ENCODE measurements around the gene HAUS7. TPM values are rescaled to one million over a fixed set of nuclear protein-coding genes. Genes with fewer than 3 reads are reported as not detected.

Gene HAUS7
- polyA plus RNA-seq, 6 donors from 2014 or later = 16.0 to 30.6 (median 19.3) TPM

DNA sequence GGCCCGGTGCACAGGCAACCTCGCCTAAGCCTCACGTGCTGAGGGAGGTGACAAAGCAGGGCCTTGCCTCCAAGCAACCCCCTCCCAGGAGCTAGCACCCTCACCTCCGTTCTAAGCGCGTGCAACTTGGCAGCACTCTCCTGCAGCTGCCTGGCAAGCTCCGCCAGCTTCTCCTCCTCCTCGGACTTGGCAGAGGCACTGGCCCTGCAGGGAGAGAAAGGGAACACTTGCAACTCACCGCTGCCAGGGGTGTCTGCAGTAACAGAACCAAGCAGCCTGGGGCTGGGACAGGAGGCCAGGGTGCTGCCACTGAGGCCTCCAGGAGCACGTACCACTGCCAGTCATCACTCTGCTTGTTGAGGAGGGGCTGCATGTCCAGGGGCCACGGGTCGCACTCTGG lies 14.2 kb downstream of the HAUS7 start:
- Mint-ChIP-seq H3K4me1 (no peaks in the 10 kb centered on the region), H3K27me3 (no peaks in the 10 kb centered on the region), H3K4me3 (no peak overlapping the region), H3K36me3 (peaks cover 0 to 4% of the 10 kb centered on the region in 2 donors), H3K9me3 (peaks cover 0 to 1% (median 0%) of the 10 kb centered on the region in 7 donors), H3K27ac (no peak overlapping the region)
- DNase-seq (no peak), ATAC-seq (ENCODE audit: low read depth in 2 of 2) (no peak)

DNA sequence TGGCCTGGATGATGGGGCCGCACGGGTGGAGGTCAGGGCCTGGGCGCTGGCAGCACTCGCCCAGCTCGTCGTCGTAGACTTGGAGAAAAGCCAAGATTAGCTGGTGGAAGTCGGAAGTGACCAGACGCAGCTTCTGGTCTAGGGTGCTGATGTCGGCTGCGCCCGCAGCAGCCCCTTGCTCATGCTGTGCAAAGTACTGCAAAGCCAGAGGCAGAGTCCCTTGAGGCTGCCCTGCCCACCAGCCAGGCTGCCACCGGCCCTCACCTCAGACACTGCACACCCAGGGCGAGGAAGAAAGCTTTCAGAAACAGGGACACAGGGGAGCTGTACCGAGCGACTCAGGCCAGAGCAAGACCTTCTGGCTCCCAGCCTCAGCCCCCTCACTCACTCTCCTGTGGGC lies 14.8 kb downstream of the HAUS7 start:
- Mint-ChIP-seq H3K27ac (no peak overlapping the region), H3K36me3 (peaks cover 0 to 8% of the 10 kb centered on the region in 2 donors), H3K27me3 (no peaks in the 10 kb centered on the region), H3K9me3 (peaks cover 0 to 1% (median 0%) of the 10 kb centered on the region in 7 donors), H3K4me3 (no peak overlapping the region), H3K4me1 (no peaks in the 10 kb centered on the region)
- DNase-seq = no peak
- ATAC-seq (ENCODE audit: low read depth in 2 of 2) = no peak

DNA sequence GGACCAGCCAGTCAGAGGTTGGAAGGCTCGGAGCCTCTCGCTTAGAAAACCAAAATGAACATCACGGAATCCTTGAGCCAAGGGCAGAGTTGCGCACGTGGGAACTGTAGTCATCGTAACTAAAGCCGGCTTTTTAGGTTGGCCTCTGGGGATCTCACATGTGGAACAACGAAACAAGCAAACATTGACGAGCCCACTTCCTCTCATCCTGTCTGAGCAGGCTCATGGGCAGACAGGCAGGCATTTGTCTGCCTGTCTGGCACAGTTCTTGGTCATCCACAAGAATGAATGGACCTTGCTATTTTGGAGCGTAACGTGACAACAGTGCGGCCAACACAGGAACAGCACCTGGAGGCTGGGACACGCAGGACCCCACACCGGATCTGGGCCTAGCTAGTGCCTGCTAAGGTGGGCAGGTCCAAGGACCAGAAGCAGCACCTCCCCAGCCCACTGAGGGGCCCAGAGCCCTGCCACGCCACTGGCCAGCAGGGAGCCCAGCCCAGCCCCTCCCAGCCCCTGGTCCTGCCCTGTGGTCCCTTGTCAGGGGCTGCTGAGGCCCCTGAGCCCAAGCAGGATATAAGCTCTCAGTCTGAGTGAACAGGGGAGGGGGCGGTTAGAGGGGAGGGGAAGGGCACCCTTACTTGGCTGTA lies 15.3 kb downstream of the HAUS7 start:
- Mint-ChIP-seq H3K9me3 (peaks cover 0 to 1% (median 0%) of the 10 kb centered on the region in 7 donors), H3K4me3 (no peak overlapping the region), H3K4me1 (no peaks in the 10 kb centered on the region), H3K36me3 (peaks cover 0 to 8% of the 10 kb centered on the region in 2 donors), H3K27me3 (no peaks in the 10 kb centered on the region), H3K27ac (no peak overlapping the region)
- DNase-seq = no peak
- no peak for ATAC-seq (ENCODE audit: low read depth in 2 of 2)

DNA sequence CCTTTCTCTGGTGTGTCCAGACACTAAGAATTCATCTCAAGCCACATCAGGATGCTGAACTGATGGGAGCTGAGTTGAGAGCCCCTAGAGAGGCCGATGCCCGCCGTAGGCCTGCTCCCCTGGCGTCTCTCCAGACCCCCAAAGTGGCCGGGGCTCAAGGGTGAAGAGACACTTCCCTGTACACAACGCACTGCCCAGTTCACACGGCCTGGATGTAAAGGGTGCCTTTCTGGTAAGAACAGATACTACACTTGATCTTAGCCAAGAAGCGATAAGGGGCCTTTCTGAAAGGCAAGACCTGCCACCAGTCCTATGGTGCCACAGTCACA lies 19.5 kb downstream of the HAUS7 start:
- Mint-ChIP-seq H3K36me3 (peaks cover 0 to 8% of the 10 kb centered on the region in 2 donors), H3K27me3 (no peaks in the 10 kb centered on the region), H3K4me1 (no peaks in the 10 kb centered on the region), H3K4me3 (no peak overlapping the region), H3K27ac (no peak overlapping the region), H3K9me3 (peaks cover 0 to 1% (median 0%) of the 10 kb centered on the region in 7 donors)
- DNase-seq (no peak), ATAC-seq (ENCODE audit: low read depth in 2 of 2) (no peak)

- DNase-seq (no peak), ATAC-seq (ENCODE audit: low read depth in 2 of 2) (no peak)
- Mint-ChIP-seq H3K36me3 (peaks cover 0 to 8% of the 10 kb centered on the region in 2 donors), H3K27me3 (no peaks in the 10 kb centered on the region), H3K4me1 (no peaks in the 10 kb centered on the region), H3K27ac (no peak overlapping the region), H3K9me3 (peaks cover 0 to 1% (median 0%) of the 10 kb centered on the region in 7 donors), H3K4me3 (peak overlapping the region in 1 of 8 donors; percentile 23)
These were observed 20.0 kb downstream of the HAUS7 start for GRCh38 chrX:153450114-153450948.

- peak overlapping the region in 1 of 6 donors; percentile 33 for H3K27ac Mint-ChIP-seq
- ATAC-seq (ENCODE audit: low read depth in 2 of 2) = no peak
- no peak for DNase-seq
These were observed 20.8 kb downstream of the HAUS7 start for GRCh38 chrX:153449368-153450113.

DNA sequence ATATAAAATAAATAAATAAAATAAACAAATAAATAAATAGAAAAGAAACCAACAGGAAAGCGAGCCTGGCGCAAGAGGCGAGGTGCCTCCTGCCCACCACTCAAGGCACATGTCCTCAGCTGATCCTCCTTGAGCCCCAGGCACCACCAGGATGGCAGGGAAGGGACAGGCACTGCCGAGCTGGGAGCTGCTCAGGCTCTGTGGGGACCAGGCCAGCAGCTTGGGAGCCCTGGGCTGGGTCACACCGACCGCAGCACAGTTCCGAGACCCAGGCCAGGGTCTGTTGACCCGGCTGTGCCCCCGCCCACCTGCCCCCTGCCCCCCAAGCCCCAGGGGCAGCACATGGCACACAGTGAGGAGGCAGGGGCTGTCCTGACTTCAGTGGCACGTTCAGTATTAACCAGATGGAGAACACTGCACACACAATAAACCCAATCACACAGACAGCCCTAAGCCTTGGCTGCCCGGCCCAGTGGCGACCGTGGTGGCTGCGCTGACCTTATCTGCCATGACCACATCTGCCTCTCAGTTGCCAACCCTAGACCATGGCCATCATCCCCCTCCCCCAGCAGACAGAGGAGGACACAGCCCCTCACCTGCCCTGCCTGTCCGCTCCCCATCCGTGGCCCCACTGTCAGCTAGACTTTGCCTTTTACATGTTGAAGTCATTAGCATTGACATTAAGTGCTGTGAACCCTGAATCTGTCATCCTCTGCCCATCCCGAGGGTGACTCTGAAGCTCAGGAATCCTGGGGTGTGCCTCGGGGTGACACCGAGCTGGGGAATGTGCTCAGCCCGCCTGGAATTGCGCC lies 21.6 kb downstream of the HAUS7 start:
- H3K36me3 Mint-ChIP-seq = peaks cover 0 to 8% of the 10 kb centered on the region in 2 donors
- DNase-seq (no peak), ATAC-seq (ENCODE audit: low read depth in 2 of 2) (no peak)
- no peaks in the 10 kb centered on the region for H3K27me3 Mint-ChIP-seq
- H3K27ac Mint-ChIP-seq = no peak overlapping the region
- no peaks in the 10 kb centered on the region for H3K4me1 Mint-ChIP-seq
- H3K9me3 Mint-ChIP-seq = peaks cover 0 to 1% (median 0%) of the 10 kb centered on the region in 7 donors
- no peak overlapping the region for H3K4me3 Mint-ChIP-seq

More at GRCh38 chrX:153449368-153450113, 20.8 kb downstream of the HAUS7 start:
- no peak overlapping the region for H3K4me3 Mint-ChIP-seq
- H3K27me3 Mint-ChIP-seq = no peaks in the 10 kb centered on the region
- H3K9me3 Mint-ChIP-seq = peaks cover 0 to 1% (median 0%) of the 10 kb centered on the region in 7 donors
- H3K36me3 Mint-ChIP-seq = peaks cover 0 to 8% of the 10 kb centered on the region in 2 donors
- H3K4me1 Mint-ChIP-seq = no peaks in the 10 kb centered on the region

- peaks cover 0 to 8% of the 10 kb centered on the region in 2 donors for H3K36me3 Mint-ChIP-seq
These were observed 22.8 kb downstream of the HAUS7 start for GRCh38 chrX:153447581-153447960.

GRCh38 chrX:153446950-153447580 lies 23.3 kb downstream of the HAUS7 start:
- Mint-ChIP-seq H3K27me3 (no peaks in the 10 kb centered on the region), H3K4me1 (no peaks in the 10 kb centered on the region)
- ATAC-seq (ENCODE audit: low read depth in 2 of 2) = no peak

More at GRCh38 chrX:153447581-153447960, 22.8 kb downstream of the HAUS7 start:
- H3K4me1 Mint-ChIP-seq = no peaks in the 10 kb centered on the region
- no peak overlapping the region for H3K4me3 Mint-ChIP-seq
- no peak for DNase-seq
- no peaks in the 10 kb centered on the region for H3K27me3 Mint-ChIP-seq
- no peak for ATAC-seq (ENCODE audit: low read depth in 2 of 2)
- H3K9me3 Mint-ChIP-seq = peaks cover 0 to 1% (median 0%) of the 10 kb centered on the region in 7 donors
- no peak overlapping the region for H3K27ac Mint-ChIP-seq

GRCh38 chrX:153446636-153446936 lies 23.8 kb downstream of the HAUS7 start:
- H3K27me3 Mint-ChIP-seq = no peaks in the 10 kb centered on the region

More at GRCh38 chrX:153446950-153447580, 23.3 kb downstream of the HAUS7 start:
- DNase-seq = no peak
- Mint-ChIP-seq H3K4me3 (no peak overlapping the region), H3K9me3 (peaks cover 0 to 1% (median 0%) of the 10 kb centered on the region in 7 donors), H3K36me3 (peaks cover 0 to 8% of the 10 kb centered on the region in 2 donors), H3K27ac (no peak overlapping the region)

GRCh38 chrX:153445856-153446635 lies 24.3 kb downstream of the HAUS7 start, which contains the start of gene TREX2:
TREX2 (minus strand) TSS chrX:153446056; CDS start chrX:153445430, 626 bp downstream.
- H3K27me3 Mint-ChIP-seq = no peaks in the 10 kb centered on the region
- no peaks in the 10 kb centered on the region for H3K4me1 Mint-ChIP-seq
- H3K4me3 Mint-ChIP-seq = no peak within 1 kb of the TSS
- H3K9me3 Mint-ChIP-seq = no peaks in the 10 kb centered on the region
- H3K27ac Mint-ChIP-seq = peak within 1 kb of the TSS in 1 of 6 donors; percentile 66
- H3K36me3 Mint-ChIP-seq = peaks cover 0 to 3% of the 10 kb centered on the region in 2 donors
- DNase-seq (no peak), ATAC-seq (ENCODE audit: low read depth in 2 of 2) (no peak)

More at GRCh38 chrX:153446636-153446936, 23.8 kb downstream of the HAUS7 start:
- peaks cover 0 to 8% of the 10 kb centered on the region in 2 donors for H3K36me3 Mint-ChIP-seq
- peaks cover 0 to under 1% (median 0%) of the 10 kb centered on the region in 7 donors for H3K9me3 Mint-ChIP-seq
- DNase-seq (no peak), ATAC-seq (ENCODE audit: low read depth in 2 of 2) (no peak)
- no peaks in the 10 kb centered on the region for H3K4me1 Mint-ChIP-seq
- no peak overlapping the region for H3K27ac Mint-ChIP-seq
- no peak overlapping the region for H3K4me3 Mint-ChIP-seq

Data from naive B cell (primary cell).